SK-N-SH (cell line): ENCODE measurements around the gene BCR.

Source experiments
- EP300 ChIP-seq, 2 experiments: IDR thresholded peaks; 2 replicates each; pipeline versions ENCODE4 v1.4.0 to v1.6.1; 2012; ENCODE audit warnings: borderline replicate concordance in 1 of 2, low read depth in 1 of 2, low read length in 1 of 2
- MAX ChIP-seq: IDR thresholded peaks from 2 replicates; pipeline ENCODE4 v1.4.0; 2012; ENCODE audit warnings: low read depth
- YY1 ChIP-seq: IDR thresholded peaks from 2 replicates; pipeline ENCODE4 v1.4.0; 2012; ENCODE audit warnings: low read depth, mild to moderate bottlenecking
- TF ChIP-seq, protein P1 (sequence below): fragments of 200-600 bp; sonication (generic); IDR thresholded peaks from 2 replicates; pipeline ENCODE4 v1.6.1; 2017; ENCODE audit warnings: antibody characterized with exemption, mild to moderate bottlenecking, moderate library complexity

DNA sequence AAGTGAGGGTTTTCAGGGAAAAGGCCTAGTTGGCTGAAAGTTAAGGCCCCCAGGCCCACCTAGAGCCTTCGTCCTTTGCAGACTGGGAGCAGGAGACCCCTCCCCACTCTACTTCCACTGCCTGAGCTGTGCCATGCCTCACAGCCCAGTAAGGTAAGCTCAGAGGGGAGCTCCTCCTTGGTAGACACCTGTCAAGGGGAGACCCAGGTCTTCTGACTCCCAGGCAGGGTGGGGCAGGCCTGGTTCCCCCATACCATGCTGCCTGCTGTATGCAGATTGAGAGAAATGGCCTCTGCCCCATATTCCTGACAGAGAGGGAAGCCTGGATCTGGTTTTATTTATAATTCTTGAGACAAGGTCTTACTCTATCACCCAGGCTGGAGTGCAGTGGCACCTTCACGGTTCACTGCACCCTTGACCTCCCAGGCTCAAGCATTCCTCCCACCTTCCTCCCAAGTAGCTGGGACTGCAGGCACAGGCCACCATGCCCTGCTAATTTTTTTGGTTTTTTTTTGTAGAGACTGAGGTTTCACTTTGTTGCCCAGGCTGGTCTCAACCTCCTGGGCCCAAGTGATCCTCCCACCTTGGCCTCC, 34.3 kb upstream of the BCR start:
- TF ChIP-seq, protein P1, sequence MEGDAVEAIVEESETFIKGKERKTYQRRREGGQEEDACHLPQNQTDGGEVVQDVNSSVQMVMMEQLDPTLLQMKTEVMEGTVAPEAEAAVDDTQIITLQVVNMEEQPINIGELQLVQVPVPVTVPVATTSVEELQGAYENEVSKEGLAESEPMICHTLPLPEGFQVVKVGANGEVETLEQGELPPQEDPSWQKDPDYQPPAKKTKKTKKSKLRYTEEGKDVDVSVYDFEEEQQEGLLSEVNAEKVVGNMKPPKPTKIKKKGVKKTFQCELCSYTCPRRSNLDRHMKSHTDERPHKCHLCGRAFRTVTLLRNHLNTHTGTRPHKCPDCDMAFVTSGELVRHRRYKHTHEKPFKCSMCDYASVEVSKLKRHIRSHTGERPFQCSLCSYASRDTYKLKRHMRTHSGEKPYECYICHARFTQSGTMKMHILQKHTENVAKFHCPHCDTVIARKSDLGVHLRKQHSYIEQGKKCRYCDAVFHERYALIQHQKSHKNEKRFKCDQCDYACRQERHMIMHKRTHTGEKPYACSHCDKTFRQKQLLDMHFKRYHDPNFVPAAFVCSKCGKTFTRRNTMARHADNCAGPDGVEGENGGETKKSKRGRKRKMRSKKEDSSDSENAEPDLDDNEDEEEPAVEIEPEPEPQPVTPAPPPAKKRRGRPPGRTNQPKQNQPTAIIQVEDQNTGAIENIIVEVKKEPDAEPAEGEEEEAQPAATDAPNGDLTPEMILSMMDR = no peak
- TF ChIP-seq MAX (no peak), EP300 (IDR thresholded peaks at IDR 0.05; ENCODE audit: borderline replicate concordance in 1 of 2, low read depth in 1 of 2, low read length in 1 of 2) (no peak), YY1 (no peak)
